Chondrocyte (in vitro differentiated cells): ENCODE data around the gene SLC6A6. TPM values are rescaled to one million over a fixed set of nuclear protein-coding genes. Genes with fewer than 3 reads are reported as not detected.

Source experiments
- DNase-seq: peaks from one replicate; pipeline ENCODE4 v3.0.0; 2021; ENCODE audit warnings: mixed read lengths, low spot score
- H3K27ac Mint-ChIP-seq: one replicate; pipeline ENCODE4 v1.8.0; 2021; ENCODE audit warnings: mild to moderate bottlenecking, moderate library complexity, mixed read lengths; ENCODE audit not compliant: unreplicated experiment
- H3K27me3 Mint-ChIP-seq: 2 replicates; pipeline ENCODE4 v1.8.0; 2021; ENCODE audit warnings: low read depth, mixed read lengths
- H3K36me3 Mint-ChIP-seq: 2 replicates; pipeline ENCODE4 v1.8.0; 2021; ENCODE audit warnings: low read depth, mixed read lengths
- H3K4me1 Mint-ChIP-seq: 2 replicates; pipeline ENCODE4 v1.8.0; 2021; ENCODE audit warnings: low read depth, mild to moderate bottlenecking, mixed read lengths
- H3K4me3 Mint-ChIP-seq: one replicate; pipeline ENCODE4 v1.8.0; 2021; ENCODE audit warnings: mild to moderate bottlenecking, moderate library complexity, mixed read lengths; ENCODE audit not compliant: unreplicated experiment
- H3K9me3 Mint-ChIP-seq: 2 replicates; pipeline ENCODE4 v1.8.0; 2021; ENCODE audit warnings: low read depth, mixed read lengths
- CTCF ChIP-seq: fragments of 200-600 bp; sonication (generic); IDR thresholded peaks from 2 replicates; pipeline ENCODE4 v1.5.0; 2021; ENCODE audit warnings: antibody characterized with exemption, mild to moderate bottlenecking, moderate library complexity
- total RNA-seq: library from RNA; stranded (reverse); gene quantifications from 3 replicates; pipeline ENCODE4 v1.2.1, GENCODE V29; 2021

The SLC6A6 gene
- total RNA-seq, 1 donor from 2014 or later = 46.0 TPM

- Mint-ChIP-seq H3K9me3 (no peaks in the 10 kb centered on the region), H3K27me3 (peaks cover 7% of the 10 kb centered on the region), H3K36me3 (no peaks in the 10 kb centered on the region), H3K4me3 (no peak overlapping the region), H3K4me1 (no peaks in the 10 kb centered on the region), H3K27ac (no peak overlapping the region)
- no peak for TF ChIP-seq CTCF
- DNase-seq = peak; percentile 86
Observed at GRCh38 chr3:14520149-14520548, 117.7 kb downstream of the SLC6A6 start.

GRCh38 chr3:14520967-14521366 lies 118.6 kb downstream of the SLC6A6 start:
- Mint-ChIP-seq H3K4me1 (peaks cover 2% of the 10 kb centered on the region), H3K27ac (no peak overlapping the region), H3K9me3 (no peaks in the 10 kb centered on the region), H3K36me3 (no peaks in the 10 kb centered on the region), H3K4me3 (no peak overlapping the region), H3K27me3 (peaks cover 7% of the 10 kb centered on the region)
- TF ChIP-seq CTCF = no peak
- DNase-seq = peak; percentile 61

- H3K4me3 Mint-ChIP-seq = no peak overlapping the region
- peaks cover 7% of the 10 kb centered on the region for H3K27me3 Mint-ChIP-seq
- no peaks in the 10 kb centered on the region for H3K9me3 Mint-ChIP-seq
- H3K36me3 Mint-ChIP-seq = no peaks in the 10 kb centered on the region
- no peak for TF ChIP-seq CTCF
- H3K4me1 Mint-ChIP-seq = peaks cover 5% of the 10 kb centered on the region
- H3K27ac Mint-ChIP-seq = no peak overlapping the region
- peak; percentile 79 for DNase-seq
Observed at GRCh38 chr3:14521611-14522010, 119.2 kb downstream of the SLC6A6 start.

GRCh38 chr3:14522129-14522691 lies 119.8 kb downstream of the SLC6A6 start:
- DNase-seq = peak; percentile 60
- no peak overlapping the region for H3K27ac Mint-ChIP-seq

GRCh38 chr3:14522768-14523167 lies 120.4 kb downstream of the SLC6A6 start:
- Mint-ChIP-seq H3K9me3 (no peaks in the 10 kb centered on the region), H3K4me1 (peaks cover 5% of the 10 kb centered on the region), H3K36me3 (no peaks in the 10 kb centered on the region), H3K4me3 (no peak overlapping the region), H3K27me3 (peaks cover 7% of the 10 kb centered on the region), H3K27ac (no peak overlapping the region)
- DNase-seq = peak; percentile 65
- no peak for TF ChIP-seq CTCF

More at GRCh38 chr3:14522129-14522691, 119.8 kb downstream of the SLC6A6 start:
- Mint-ChIP-seq H3K27me3 (peaks cover 7% of the 10 kb centered on the region), H3K4me1 (peaks cover 5% of the 10 kb centered on the region), H3K4me3 (no peak overlapping the region), H3K36me3 (no peaks in the 10 kb centered on the region), H3K9me3 (no peaks in the 10 kb centered on the region)
- TF ChIP-seq CTCF = no peak
